Measurements from ENCODE around the gene KDM7A.
A peak's percentile ranks its signal among the peaks of the same experiment; 100 is the strongest.

KDM7A gene

DNA sequence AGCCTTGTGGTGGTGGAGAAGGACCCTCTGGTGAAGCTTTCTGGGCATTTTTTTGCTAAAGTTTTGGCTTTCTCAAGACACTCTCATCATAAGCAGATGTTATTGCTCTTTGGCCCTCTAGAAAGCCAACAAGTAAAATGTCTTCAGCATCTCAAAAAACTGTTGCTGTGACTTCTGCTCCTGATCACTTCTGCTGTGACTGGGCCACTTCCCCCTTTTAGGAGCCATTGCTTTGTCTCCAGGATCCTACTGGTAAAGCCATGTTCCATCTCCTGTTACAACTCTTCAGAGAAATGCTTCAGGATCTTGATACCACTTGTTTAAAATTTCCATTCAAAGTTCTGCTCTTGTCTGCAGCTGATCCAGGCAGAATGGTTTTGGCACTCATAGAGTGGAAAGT is 125.0 kb downstream of the KDM7A start:
- DNase-seq = no peak

DNA sequence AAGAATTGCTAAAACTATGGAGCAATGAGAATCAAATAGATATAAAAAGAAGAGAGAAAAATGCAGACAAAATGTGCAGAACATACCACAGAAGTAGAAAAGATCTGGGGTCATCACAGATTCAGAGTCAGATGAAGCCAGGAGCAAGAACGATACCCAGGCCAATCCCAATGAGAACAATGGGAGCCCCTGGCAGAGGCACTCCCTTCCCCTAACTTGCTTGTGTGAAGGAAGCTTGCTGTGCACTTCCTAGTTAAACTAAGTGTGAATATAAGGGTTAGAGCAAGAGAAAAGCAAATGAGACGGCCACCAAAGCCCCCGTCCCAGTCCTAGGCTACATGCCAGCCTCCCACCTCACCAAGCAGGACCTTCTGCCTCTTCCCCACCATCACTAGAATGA is 126.7 kb downstream of the KDM7A start:
- no peak for DNase-seq

DNA sequence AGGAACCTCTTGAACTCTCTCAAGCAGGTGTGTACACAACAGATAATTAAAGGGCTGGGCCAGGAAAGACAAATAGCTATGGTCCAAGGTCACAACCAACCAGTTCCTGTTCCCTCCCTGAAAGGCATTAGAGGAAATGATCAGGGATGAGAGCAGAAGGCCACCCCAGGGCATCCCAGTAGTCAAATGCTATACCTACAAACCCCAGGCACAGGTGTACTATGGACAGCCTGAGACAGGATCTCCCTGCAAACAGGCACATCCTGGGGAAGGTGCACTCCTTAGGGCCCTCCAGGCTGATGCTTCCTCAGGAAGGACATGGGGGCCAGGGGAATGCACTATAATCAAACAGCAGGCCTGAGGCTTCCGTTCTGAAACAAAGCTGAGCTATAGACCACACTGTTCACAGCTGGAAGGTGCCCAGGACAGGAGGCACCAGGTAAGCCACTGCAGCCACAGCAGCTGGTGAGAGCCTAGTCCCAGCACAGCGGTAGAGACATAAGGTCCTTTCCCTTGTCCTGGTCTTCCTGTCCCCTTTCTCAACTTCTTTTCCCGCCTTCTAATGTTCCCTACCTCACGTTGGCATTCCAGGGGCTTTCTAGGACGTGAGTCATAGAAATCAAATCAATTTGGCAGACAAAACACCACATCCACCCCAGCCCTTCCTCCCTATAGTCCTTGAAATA is 127.3 kb downstream of the KDM7A start:
- DNase-seq = no peak

DNA sequence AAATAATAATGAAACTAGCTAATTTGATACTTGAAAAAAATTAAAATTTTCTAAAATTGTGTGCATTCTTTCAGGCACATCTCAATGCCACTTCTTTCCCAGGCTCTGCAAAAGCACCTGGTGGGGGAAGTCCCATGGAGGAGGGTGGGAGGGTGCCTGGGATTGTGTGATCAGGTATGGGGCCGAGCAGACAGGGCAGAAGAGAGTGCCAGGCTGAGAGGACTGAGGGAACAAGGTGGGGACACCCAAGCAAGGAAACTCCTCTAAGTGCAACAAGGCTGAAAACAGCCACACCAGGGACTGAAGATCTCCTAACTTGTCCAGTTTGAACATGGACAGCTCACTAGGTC is 127.8 kb downstream of the KDM7A start:
- no peak for DNase-seq

DNA sequence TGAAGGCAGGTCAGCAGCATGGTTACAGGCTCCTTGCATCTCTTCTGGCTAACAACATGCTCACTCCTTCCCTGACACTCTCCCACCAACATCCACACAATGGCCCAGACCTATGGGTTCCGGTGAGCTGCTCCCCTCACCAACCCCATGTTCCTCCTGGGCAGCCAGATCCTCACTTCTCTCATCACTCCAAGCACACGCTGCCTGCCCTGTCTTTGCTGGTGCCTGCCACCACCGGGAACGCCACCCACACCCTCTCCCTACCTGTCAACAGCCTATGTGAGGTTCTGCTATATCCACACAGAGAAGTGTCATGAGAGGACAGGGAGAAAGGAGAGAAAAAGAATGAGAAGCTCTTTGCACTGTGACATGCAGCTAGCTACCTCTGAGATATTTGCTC is 128.6 kb downstream of the KDM7A start:
- no peak for DNase-seq

DNA sequence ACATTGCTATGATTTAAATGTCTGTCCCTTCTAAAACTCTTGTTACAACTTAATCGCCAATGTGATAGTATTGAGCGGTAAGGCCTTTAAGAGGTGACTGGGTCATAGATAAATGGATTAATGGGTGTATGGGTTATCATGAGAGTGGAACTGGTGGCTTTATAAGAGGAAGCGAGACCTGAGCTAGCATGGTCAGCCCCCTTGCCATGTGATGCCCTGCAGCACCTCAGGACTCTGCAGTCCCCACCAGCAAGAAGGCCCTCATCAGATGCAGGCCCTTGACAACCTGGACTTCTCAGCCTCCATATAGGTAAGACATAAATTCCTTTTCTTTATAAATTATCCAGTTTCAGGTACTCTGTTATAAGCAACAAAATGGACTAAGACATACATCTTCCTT is 129.6 kb downstream of the KDM7A start:
- DNase-seq = no peak

DNA sequence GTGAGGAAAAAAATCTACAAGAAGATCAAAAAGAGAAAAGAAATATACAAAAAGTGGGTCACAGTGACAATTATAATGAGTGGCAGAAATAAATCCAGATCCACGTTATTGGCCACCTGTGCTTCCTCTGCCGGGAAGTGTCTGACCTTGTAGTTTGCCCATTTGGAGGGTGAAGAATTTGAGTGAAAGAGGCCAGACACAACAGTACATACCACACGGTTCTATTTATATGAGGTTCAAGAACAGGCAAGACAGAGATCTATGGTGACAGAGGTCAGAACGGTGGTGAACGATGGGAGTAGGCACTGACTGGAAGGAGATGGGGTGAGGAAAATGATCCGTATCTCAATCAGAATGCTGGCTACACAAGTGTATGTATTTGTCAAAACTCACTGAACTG is 131.1 kb downstream of the KDM7A start:
- DNase-seq = peak; percentile 7

DNA sequence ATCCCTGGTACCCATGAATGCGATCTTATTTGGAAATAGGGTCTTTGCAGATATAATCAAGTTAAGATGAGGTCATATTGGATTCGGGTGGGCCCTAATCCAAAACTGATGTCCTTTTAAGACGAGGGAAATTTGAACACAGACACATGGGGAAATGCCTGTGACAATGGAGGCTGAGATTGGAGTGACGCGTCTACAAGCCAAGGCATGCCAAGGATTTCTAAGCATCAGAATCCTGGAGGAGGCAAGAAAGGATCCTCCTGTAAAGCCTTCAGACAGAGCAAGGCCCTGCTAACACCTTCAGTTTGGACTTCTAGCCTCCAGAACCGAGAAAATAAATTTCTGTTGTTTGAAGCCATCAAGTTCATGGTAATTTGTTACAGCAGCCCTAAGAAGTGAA is 132.5 kb downstream of the KDM7A start:
- no peak for DNase-seq

DNA sequence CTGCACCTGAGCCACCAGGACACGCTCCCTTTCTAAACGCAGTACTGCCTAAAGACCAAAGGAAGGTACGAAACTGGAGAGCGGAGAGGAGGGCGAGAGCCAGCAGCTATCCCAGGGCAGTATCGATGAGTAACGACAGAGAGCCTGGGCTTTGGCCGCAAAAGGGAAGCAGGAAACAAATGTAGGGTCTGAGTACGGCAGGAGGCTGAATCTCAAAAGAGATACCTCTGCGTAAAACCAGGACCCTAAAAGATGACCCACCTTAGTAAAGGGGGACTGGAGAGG is 134.5 kb downstream of the KDM7A start:
- DNase-seq = no peak

DNA sequence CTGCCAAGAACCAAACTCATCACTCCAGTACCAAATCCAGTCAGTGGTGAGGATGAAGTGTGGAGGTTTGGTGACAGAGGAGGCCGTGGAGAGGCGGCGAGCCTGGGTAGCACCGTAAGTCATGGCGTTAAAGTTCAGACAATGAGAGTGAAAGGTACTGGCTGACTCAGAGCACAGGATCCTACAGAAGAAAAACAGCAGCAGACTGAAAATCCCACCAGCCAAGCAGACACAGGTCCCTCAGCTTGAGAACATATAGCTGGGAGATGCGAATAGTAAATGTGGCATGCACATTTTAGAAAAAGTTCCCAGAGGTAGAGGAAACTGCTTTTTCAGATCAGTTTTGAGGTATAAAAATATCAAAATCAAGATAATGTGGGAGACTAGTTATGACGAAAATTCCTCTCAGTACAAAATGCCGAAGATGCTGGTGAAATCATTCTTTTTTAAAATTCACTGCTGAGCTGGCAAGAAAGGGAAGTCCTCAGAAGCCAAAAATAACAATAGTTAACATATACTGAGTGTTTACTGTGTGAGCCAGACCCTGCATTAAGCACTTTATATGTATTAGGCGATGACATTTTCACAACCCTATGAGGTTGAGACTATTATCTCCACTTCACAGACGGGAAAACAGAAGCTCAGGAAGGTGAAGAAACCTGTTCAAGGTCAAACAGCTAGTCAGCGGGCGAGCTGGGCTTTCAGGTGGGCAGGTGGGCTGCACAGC is 135.0 kb downstream of the KDM7A start:
- no peak for DNase-seq

DNA sequence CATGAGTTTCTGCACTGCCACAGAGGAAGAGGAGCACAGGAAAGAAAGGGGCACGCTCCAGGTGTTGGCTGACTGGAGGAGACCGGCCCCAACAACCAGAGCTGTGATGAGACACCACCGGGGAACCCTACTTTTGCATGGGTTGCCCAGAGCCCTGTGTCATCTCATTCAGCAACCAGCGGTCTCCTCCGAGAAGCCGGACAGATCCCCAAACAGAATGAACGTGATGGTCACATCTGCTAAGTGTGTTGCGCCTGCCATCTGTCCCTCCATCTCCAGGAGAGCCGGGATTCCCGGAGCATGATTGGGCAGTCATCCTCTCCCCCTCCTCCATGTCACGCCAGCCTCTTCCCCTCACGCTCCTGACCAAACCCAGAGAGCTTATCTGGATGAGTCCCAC is 136.9 kb downstream of the KDM7A start:
- DNase-seq = no peak

DNA sequence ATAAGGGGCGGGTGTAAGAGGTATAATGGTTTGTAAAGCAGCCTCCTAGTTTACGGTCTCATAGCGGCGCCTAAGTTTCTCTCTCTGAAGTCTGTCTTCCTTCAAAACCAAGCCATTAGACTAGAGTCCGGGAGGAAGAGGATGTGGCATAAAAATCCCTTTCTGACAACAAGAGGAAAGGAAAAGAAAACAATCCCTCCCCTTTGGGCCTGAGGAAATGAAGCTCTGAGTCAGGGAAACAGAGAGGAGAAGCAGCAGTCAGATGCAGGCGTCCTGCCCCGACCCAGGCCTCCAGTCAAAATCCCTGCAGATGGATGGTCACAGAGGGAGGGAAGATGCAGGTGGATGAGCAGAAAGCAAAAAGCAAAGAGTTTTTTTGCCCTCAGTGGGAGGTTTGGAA is 137.7 kb downstream of the KDM7A start:
- no peak for DNase-seq

DNA sequence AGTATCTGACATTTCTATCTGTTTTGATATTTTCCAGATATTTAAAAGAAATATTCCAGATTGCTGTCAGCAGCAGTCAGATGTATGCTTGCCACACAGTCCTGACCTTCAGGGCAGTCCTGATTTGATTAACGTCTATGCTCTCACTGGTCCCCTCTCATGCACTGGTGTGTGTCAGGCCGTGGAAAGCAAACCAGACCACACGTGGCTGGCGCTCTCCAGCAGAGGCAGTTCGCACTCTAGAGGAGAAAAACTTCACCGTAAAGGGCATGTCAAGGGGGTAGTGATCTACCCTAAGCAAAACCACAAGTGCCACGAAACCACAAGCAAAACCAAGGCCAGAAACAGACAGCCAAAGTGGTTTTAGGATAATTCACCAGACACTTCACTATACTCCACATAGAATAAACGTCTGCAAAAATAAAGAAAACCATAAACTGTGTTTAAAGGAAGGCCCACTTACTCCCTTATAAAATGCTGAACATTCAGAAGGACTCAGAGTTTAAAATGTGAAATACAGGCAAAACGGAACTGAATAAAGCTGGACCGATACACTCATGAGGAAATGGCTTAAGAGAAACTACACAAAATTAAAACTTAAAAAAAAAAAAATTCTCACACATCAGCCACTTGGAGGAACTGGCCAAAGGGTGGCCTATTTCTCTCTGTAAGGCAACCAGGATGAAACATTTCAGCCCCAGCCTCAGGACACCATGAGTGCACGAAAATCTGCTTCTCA is 140.4 kb downstream of the KDM7A start:
- no peak for DNase-seq

DNA sequence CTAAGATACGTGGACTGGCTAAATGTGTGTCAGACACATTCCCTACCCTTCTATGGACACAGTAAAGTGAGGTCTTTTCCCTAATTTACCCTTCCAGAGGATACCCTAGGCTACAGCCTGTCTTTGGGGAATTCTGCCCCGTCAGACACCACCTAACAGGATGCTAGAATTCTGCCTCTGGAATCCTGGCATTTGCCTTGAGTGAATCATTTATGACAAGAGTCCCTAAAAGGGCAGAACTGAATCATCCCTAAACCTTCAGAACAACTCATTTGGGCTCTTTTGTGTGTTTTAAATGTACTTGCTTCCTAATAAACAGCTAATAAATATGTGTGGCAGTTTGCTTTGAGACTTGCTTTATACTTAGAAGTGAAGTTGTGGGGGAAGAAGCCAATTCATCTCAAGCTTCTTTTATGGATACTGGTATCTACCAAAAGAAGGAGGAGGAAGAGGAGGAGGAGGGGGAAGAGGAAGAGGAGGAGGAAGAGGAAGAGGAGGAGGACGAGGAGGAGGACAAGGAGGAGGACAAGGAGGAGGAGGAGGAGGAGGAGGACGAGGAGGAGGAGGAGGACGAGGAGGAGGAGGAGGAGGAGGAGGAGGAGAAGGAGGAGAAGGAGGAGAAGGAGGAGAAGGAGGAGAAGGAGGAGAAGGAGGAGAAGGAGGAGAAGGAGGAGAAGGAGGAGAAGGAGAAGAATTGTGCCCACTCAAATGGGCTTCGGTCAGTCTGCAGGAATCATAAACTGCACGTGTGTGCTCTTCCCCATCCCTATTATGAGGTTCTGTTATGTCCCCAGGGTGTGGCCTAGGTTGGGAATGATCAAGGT is 141.2 kb downstream of the KDM7A start:
- no peak for DNase-seq

Data from retina (tissue), 1 donor.